ENCODE measurements around the gene LCMT2. TPM values are rescaled to one million over a fixed set of nuclear protein-coding genes. Genes with fewer than 3 reads are reported as not detected.

LCMT2 gene
- polyA plus RNA-seq, 1 donor (not counting 4 experiments of a cell fraction or from before 2014, with no cell fraction given), result 14.0 TPM

DNA sequence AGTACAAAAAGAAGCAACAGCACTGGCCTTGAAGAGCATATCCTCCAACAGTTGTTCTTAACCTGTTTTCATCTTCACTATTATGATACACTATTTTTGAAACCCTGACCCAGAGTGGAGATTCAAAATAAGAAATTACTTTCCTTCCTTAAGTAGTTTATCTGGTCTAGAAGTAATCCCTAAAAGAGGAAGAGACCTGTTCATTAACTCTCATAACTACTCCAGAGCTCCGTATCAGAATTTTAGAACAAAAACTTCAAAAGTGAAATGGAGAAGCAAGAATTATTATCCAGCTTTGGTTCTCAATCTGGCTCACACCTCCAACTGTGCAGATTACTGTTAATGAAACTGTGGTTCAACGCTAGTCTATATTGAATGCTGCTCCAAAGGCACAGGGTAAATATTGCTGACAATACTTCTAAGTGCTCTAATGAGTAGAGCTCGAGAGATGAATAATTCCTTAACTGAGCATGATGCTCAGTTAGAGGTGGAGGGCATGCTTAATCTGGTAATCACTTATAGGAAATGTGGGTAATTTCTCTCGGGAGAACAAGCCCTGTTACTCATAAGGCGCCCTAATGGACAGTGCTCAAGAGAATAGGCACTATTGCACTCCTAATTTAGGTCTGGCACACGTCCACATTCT, 5.2 kb downstream of the LCMT2 start:
- Histone ChIP-seq H3K79me2 (ENCODE audit: control insufficient read depth, insufficient read depth, low read length) (peaks cover 17% of the 10 kb centered on the region), H3K27ac (ENCODE audit: control insufficient read depth, insufficient read depth, low read length) (no peak overlapping the region), H3K4me3 (ENCODE audit: control insufficient read depth in 2 of 3, extremely low read depth in 1 of 3, insufficient read depth in 2 of 3, low read depth in 1 of 3, low read length in 3 of 3) (no peak overlapping the region), H3K9ac (ENCODE audit: control insufficient read depth, extremely low read depth, insufficient read depth, low read length) (no peak overlapping the region), H3K4me2 (ENCODE audit: control insufficient read depth, extremely low read depth, insufficient read depth, low read depth, low read length) (no peak overlapping the region), H3K9me3 (ENCODE audit: control insufficient read depth, low read depth, low read length) (no peaks in the 10 kb centered on the region), H3K4me1 (ENCODE audit: control insufficient read depth, extremely low read depth, insufficient read depth, low read length) (peaks cover 9% of the 10 kb centered on the region), H3K36me3 (ENCODE audit: control insufficient read depth in 2 of 2, extremely low read depth in 1 of 2, insufficient read depth in 2 of 2, low read length in 2 of 2) (no peaks in the 10 kb centered on the region), H3K27me3 (ENCODE audit: control insufficient read depth, extremely low read depth, insufficient read depth, low read length) (peaks cover 5% of the 10 kb centered on the region), H2AFZ (ENCODE audit: control insufficient read depth, low read length) (no peak overlapping the region), H3K9me1 (ENCODE audit: control insufficient read depth, extremely low read depth, insufficient read depth, low read length) (no peaks in the 10 kb centered on the region), H4K20me1 (ENCODE audit: control insufficient read depth, extremely low read depth, insufficient read depth, low read length) (no peaks in the 10 kb centered on the region)
- dilution Hi-C loops (cut with MboI; ENCODE audit: extremely low pct_ligation_motif_present, low sequenced_read_pairs), result no loop called here
- TF ChIP-seq, protein P1, sequence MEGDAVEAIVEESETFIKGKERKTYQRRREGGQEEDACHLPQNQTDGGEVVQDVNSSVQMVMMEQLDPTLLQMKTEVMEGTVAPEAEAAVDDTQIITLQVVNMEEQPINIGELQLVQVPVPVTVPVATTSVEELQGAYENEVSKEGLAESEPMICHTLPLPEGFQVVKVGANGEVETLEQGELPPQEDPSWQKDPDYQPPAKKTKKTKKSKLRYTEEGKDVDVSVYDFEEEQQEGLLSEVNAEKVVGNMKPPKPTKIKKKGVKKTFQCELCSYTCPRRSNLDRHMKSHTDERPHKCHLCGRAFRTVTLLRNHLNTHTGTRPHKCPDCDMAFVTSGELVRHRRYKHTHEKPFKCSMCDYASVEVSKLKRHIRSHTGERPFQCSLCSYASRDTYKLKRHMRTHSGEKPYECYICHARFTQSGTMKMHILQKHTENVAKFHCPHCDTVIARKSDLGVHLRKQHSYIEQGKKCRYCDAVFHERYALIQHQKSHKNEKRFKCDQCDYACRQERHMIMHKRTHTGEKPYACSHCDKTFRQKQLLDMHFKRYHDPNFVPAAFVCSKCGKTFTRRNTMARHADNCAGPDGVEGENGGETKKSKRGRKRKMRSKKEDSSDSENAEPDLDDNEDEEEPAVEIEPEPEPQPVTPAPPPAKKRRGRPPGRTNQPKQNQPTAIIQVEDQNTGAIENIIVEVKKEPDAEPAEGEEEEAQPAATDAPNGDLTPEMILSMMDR (optimal IDR thresholded peaks at IDR 0.05 in 1 of 3, IDR thresholded peaks at IDR 0.05 in 1 of 3, conservative IDR thresholded peaks at IDR 0.05 in 1 of 3; ENCODE audit: extremely low read depth in 1 of 3, insufficient read depth in 2 of 3, low read length in 3 of 3), result no peak
- no peak for TF ChIP-seq EZH2 (IDR thresholded peaks at IDR 0.05; ENCODE audit: low read length)
- FAIRE-seq (no peak), DNase-seq (ENCODE audit: low read depth, low spot score) (no peak)

DNA sequence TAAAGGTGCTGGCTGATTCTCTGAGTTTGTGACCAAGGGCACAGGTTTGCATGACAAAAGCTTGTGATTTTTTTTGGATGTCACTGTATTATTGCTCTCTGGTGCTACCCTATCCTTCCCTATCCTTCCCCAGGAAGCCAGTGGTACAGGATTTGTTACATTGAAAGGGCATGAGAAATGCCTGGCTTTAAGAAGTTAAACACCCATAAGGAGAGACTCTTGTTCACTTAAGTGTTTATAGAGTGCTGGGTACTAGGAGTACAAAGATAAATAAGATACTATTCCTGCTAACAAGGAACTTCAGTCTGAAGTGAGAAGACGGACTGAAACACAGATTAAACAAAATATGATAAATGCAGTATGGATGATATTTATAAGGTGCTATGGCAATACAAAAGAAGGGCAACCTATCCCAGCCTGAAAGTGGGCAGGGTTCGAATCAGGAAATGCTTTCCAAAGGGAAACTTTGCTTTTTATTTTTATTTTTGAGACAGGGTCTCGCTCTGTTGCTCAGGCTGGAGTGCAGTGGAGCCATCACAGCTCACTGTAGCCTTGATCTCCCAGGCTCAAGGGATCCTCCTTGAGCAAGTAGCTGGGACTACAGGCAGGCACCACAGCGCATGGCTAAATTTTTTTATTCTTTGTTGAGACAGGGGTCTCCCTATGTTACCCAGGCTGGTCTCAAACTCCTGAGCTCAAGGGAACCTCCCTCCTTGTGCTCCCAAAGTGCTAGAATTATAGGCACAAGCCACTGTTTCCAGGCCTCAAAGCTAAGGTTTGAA, 11.2 kb downstream of the LCMT2 start:
- H3K27ac ChIP-seq (ENCODE audit: control insufficient read depth, insufficient read depth, low read length), result no peak overlapping the region
- H4K20me1 ChIP-seq (ENCODE audit: control insufficient read depth, extremely low read depth, insufficient read depth, low read length), result no peaks in the 10 kb centered on the region
- H3K4me2 ChIP-seq (ENCODE audit: control insufficient read depth, extremely low read depth, insufficient read depth, low read depth, low read length), result no peak overlapping the region
- no peak overlapping the region for H3K4me3 ChIP-seq (ENCODE audit: control insufficient read depth in 2 of 3, extremely low read depth in 1 of 3, insufficient read depth in 2 of 3, low read depth in 1 of 3, low read length in 3 of 3)
- dilution Hi-C loops (cut with MboI; ENCODE audit: extremely low pct_ligation_motif_present, low sequenced_read_pairs), result no loop called here
- DNase-seq (ENCODE audit: low read depth, low spot score), result no peak
- TF ChIP-seq EZH2 (IDR thresholded peaks at IDR 0.05; ENCODE audit: low read length), result no peak
- TF ChIP-seq, protein P1 (optimal IDR thresholded peaks at IDR 0.05 in 1 of 3, IDR thresholded peaks at IDR 0.05 in 1 of 3, conservative IDR thresholded peaks at IDR 0.05 in 1 of 3; ENCODE audit: extremely low read depth in 1 of 3, insufficient read depth in 2 of 3, low read length in 3 of 3), result no peak
- H3K9me3 ChIP-seq (ENCODE audit: control insufficient read depth, low read depth, low read length), result no peaks in the 10 kb centered on the region
- H3K9ac ChIP-seq (ENCODE audit: control insufficient read depth, extremely low read depth, insufficient read depth, low read length), result no peak overlapping the region
- no peak overlapping the region for H2AFZ ChIP-seq (ENCODE audit: control insufficient read depth, low read length)
- no peaks in the 10 kb centered on the region for H3K36me3 ChIP-seq (ENCODE audit: control insufficient read depth in 2 of 2, extremely low read depth in 1 of 2, insufficient read depth in 2 of 2, low read length in 2 of 2)
- H3K79me2 ChIP-seq (ENCODE audit: control insufficient read depth, insufficient read depth, low read length), result no peaks in the 10 kb centered on the region
- FAIRE-seq, result no peak
- peaks cover 7% of the 10 kb centered on the region for H3K27me3 ChIP-seq (ENCODE audit: control insufficient read depth, extremely low read depth, insufficient read depth, low read length)
- H3K4me1 ChIP-seq (ENCODE audit: control insufficient read depth, extremely low read depth, insufficient read depth, low read length), result no peaks in the 10 kb centered on the region
- H3K9me1 ChIP-seq (ENCODE audit: control insufficient read depth, extremely low read depth, insufficient read depth, low read length), result no peaks in the 10 kb centered on the region

Measured in keratinocyte (primary cell).